Measurements from ENCODE around the gene CACFD1.

The CACFD1 gene

DNA sequence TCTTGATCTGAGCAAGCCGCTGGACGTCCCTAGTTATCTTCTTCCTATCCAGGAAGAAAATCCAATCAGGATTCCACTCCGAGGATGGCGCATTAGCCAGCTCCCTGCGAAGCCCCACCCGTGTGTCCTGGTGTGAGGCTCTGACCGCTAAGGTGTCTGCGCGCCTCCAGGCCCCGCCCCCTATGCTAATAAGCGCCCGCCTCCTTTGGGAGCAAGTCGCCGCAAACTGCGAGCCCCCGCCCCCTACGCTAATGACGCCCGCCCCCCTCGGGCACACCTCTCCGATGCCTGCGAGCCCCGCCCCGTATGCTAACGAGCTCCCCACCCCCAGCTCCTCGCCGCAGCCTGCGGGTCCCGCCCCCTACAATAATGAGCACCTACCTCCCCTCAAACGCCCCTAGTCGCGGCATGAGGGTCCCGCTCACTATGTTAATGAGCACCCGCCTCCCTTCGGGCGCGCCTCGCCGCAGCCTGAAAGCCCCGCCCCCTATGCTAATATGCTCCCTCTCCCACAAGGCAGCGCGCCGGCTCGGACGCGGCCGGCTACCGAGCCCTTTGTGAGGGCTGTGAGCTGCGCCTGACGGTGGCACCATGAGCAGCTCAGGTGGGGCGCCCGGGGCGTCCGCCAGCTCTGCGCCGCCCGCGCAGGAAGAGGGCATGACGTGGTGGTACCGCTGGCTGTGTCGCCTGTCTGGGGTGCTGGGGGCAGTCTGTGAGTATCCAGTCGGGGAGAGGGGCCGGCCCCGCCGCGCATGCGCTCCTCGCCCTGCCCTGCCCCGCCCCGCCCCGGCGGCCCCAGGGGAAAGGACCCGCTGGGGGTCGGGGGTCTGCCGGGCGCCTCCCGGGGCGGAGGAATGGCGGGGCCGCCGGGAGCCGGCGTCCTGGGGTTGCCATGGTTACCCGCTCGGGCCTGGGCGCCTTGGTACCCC, at the start of gene CACFD1:
Gene CACFD1, plus strand, starts transcription at position 503 of the 929 bp plus-strand sequence. Its CDS starts 89 bp downstream, at position 592.
- DNase-seq (ENCODE audit: low spot score): peak; percentile 96

DNA sequence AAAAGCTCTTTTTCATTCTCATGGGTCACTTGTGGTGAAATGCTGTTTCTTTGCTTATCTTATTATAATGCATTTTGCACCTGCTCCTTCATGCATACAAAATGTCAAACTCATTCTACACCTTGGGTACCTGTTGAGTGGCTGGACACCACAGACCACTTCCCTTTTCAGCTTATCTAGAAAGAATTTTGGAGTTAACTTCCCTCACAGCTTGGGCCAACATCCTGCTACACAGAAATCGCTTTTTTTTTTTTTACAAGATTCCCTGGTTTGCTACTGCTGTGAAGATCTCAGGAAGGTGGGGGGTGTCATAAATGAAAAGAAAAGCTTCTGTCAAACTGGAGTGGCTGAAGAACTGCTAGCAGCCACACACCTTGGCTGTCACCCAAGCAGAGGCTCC, 44.6 kb upstream of the CACFD1 start:
- DNase-seq (ENCODE audit: low spot score): no peak

DNA sequence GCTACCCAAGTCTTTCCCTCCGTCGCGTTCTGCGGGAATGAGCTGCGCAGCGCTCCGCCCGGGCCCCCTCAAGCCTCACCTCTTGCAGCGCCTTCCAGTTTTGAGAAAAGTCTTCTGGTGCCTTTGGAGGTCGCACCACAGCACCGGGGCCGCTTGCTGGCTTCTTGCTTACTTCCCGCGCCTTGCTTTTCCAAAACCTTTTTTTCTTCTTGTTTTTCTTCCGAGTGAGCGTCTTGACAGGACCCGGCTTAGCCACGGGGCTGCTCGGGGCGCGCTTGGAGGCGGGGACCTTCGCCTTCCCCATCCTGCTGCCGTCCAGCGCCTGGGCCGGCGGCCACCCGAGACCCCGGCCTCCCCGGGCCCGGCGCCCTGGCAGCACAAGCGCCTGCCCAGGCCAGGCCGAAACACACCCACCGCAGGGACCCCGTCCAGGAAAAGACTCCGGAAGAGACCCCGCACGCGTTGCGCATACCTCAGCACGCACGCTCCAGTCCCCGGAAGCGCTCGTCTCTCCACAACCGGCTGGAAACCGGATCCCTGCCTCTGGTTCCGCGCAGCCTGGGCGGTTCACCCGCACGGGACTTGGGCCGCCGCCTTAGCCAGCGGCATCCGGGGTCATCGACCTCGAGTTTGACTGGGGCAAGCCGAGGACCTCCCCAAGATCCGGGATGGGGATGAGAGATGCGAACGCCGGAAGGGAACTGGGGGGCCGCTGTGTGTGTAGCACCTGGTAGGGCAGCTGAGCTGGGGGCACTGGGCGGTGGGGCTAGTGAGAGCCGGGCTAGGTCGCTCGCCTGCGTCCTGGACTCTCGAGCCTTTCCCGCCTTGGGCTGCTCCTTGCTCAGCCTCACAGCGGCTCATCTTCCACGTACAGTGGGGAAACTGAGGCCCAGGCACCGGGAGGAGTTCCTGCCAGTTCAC, 42.0 kb upstream of the CACFD1 start, which contains the start of gene REXO4:
Gene REXO4, minus strand, starts transcription at position 470 of the 921 bp plus-strand sequence. Its CDS starts 166 bp downstream, at position 304.
- peak; percentile 71 for DNase-seq (ENCODE audit: low spot score)

DNA sequence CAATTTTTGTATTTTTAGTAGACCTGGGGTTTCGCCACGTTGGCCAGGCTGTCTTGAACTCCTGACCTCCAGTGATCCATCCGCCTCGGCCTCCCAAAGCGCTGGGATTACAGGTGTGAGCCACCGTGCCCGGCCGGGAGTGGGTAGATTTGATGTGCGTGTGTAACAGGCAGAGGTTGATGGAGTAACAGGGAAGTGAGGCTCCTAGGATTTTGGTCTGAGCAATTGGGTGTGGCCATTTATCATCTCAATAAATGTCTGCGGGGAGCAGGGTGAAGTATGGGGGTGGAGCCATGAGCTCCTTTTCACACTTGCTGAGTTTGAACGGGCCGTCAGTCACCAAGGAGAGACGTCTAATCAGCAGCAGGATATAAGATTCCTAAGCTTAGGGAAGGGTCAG, 40.8 kb upstream of the CACFD1 start:
- no peak for DNase-seq (ENCODE audit: low spot score)

DNA sequence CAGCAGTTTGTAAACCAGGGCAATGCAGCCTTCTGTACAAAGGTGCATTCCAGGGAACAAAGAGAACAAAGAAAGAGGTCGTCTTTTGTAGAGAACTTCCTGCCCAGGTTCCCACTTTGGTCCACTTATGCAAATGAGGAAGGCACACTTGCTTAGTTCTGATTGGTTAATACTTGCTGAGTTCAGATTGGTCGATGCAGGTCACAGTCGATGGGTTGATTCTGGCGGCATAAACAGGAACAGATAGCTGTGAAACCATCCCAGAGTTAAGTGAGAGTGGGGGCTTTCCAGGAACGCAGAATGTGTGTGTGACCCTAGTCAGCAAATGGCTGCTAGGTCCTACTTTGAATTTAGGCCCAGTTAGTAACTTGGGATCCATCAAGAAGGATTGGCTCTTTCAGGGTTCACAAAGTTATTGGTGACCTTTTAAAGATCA, 39.4 kb upstream of the CACFD1 start:
- DNase-seq (ENCODE audit: low spot score): no peak

DNA sequence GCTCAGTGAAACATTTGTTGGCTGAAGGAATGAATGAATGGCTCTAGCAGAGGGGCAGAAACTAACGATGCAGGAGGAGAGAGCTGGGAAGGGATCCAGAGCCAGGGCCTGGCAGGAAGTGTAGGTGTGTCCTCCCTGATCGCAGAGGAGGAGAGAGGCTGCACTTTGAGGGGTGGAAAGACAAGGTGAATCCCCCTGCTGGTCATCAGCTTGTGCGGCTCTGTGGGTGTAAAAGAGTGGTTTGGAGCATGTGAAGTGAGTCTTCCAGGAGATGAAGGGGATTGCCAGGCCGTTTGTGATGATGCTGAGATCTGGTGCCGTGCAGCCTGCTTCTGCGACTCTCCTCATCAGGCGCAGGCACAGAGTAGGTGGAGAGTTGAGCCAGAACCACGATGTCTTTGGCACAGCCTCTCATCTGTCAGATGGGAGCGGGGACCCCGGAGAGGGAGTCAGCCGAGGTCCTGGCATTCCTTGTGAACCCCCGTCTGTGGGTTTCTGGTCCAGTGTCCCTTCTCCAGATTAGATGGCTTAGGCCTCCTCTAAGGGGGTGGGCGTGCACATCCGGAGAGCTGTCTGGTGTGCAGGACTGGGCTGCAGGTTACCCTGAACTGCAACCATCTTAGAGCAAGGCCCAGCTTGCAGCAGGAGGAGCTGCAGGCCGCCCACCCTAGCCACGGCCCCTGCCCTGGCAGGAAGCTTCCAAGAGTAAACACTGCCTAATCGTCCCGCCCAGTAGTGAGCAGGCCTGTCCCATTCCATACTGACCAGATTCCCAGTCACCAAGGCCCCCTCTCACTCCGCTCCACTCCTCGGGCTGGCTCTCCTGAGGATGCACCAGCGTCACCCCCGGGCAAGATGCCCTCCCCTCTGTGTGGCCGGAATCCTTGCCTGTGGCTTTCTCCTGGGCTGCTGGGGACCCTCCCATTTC, 37.9 kb upstream of the CACFD1 start, which contains the start of gene ADAMTS13:
Gene ADAMTS13, plus strand, starts transcription at position 753 of the 928 bp plus-strand sequence. Its CDS starts 77 bp downstream, at position 830.
- no peak for DNase-seq (ENCODE audit: low spot score)

DNA sequence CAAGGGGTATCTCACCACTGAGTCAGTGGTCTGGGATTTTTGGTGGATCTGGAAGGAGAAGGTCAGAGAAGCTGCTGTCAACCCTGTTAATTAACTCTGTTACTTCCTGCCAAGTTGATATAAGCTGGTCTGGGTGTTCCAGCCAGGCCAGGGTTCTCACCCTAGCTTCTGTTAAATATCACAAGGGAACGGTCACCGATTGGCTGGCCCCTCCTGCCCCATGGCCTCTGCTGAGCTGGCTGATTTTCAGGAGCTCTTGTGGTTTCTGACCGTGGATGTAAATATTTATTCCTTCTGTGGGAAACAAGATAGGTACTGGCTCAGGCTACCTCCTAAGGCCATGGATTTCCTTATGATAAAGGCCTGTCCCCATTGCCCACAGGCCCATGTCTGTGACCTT, 36.6 kb upstream of the CACFD1 start:
- no peak for DNase-seq (ENCODE audit: low spot score)

DNA sequence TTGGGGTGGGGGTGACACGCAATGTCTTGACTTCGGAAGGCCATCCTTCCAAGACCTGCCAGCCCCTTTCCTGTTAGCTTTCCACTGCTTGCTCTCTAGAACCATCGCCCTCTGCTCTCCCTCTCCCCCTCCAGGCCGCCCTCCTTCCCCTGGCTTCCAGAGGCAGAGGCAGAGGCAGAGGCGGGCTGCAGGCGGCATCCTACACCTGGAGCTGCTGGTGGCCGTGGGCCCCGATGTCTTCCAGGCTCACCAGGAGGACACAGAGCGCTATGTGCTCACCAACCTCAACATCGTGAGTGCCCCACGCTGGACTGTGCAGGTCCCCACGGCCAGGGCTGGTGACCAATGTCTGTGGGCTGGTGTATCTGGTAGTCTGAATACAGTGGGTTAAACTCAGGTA, 35.6 kb upstream of the CACFD1 start:
- no peak for DNase-seq (ENCODE audit: low spot score)

DNA sequence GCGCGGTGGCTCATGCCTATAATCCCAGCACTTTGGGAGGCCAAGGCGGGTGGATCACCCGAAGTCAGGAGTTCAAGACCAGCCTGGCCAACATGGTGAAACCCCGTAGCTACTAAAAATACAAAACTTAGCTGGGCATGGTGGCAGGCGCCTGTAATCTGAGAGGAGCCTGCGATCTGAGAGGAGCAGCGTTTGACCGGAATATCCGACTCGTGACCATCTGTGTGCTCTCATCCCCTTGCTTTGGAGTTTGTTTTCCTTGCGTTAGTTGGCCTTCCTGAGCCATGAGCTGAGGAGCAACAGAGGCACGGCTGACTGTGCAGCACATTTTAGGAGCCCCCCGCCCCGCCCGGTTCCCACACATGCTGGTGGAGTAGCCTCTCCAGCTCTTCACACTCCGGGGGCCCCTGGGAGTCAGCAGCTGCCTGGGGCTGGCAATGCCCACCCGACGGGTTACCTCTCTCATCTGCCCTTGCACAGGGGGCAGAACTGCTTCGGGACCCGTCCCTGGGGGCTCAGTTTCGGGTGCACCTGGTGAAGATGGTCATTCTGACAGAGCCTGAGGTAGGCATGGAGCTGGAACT, 34.6 kb upstream of the CACFD1 start:
- no peak for DNase-seq (ENCODE audit: low spot score)

DNA sequence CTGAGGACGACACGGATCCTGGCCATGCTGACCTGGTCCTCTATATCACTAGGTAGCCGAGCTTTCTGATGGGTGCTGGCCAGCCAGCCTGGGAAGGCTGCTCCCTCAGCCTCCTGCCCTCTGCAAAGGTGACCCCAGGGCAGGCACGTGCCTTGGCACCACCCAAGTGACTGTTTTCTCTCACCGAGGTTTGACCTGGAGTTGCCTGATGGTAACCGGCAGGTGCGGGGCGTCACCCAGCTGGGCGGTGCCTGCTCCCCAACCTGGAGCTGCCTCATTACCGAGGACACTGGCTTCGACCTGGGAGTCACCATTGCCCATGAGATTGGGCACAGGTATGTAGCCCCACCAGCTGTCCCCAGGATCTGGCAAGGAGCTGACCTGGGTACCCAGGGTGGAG, 33.8 kb upstream of the CACFD1 start:
- DNase-seq (ENCODE audit: low spot score): no peak

DNA sequence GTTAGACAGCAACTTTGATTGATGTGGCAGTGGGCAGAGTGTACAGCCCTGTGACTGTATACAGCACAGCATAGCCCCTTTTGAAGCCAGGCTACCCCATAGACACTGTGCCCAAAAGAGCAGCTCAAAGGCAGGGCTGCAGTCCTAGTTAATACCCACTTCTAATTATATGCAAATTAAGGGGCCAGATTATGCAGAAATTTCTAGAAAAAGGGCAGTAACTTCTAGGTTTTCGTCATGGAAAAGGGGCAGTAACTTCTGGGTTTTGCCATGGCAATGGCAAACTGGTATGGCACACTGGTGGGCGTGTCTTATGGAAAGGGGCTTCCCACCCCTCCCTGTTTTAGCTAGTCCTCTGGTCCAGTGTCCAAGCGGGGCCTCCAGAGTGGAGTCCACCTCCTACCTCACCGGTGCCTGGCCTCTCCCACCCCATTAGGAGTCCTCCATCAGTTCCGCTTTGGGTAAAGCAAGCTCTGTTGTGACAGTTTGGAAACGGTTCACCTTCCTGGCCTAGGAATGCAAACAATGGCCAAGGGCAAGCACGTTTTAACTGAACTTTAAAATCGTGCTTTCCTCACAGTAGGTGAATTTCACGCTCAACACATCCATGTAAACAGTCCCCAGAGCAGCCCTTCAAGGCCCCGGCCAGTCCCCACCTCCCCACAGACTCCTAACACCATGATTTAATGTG, 32.0 kb upstream of the CACFD1 start:
- no peak for DNase-seq (ENCODE audit: low spot score)

DNA sequence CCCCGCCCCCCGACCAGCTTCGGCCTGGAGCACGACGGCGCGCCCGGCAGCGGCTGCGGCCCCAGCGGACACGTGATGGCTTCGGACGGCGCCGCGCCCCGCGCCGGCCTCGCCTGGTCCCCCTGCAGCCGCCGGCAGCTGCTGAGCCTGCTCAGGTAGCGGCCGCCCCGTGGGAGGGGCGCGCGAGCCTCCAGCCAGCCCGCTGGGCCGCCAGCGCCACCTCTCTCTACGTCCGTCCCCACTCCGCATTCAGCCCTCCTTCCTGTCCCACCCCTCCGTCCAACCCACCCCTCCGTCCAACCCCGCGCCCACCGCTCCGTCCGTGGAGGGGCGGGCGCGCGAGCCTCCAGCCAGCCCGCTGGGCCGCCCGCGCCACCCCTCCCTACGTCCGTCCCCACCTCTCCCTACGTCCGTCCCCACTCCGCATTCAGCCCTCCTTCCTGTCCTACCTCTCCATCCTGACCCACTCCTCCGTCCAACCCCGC, 31.1 kb upstream of the CACFD1 start:
- no peak for DNase-seq (ENCODE audit: low spot score)

DNA sequence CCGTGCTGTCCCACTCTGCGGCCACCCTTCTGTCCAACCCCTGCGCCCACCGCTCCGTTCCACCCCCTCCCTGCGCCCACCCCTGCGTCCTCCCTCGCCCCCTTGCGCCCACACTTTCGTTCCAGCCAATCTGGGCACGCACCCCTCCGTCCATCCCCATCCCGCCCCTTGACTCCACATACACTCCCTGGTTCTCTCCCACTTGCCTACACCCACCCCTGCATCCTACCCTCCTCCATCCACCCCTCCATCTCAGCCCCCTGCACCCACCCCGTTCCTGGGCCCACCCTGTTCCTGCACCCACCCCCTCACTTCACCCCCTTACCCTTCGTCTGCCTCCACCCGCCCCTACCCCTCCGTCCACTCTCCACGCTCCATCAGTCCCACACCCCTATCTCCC, 30.6 kb upstream of the CACFD1 start:
- no peak for DNase-seq (ENCODE audit: low spot score)

DNA sequence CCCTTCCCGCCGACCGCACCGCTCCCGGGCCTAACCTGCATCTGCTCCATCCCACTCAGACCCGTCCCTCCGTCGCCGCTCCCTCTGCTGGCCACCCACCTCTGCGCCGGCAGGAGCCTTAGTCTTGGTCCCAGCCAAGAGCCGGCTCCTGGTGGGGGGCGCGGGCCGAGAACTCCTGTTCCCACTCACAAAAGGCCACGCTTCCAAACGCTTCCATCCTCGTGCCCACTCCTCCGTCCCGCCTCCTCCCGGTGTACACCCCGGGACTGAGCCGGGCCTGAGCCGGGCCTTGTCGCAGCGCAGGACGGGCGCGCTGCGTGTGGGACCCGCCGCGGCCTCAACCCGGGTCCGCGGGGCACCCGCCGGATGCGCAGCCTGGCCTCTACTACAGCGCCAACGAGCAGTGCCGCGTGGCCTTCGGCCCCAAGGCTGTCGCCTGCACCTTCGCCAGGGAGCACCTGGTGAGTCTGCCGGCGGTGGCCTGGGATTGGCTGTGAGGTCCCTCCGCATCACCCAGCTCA, 30.1 kb upstream of the CACFD1 start:
- no peak for DNase-seq (ENCODE audit: low spot score)

DNA sequence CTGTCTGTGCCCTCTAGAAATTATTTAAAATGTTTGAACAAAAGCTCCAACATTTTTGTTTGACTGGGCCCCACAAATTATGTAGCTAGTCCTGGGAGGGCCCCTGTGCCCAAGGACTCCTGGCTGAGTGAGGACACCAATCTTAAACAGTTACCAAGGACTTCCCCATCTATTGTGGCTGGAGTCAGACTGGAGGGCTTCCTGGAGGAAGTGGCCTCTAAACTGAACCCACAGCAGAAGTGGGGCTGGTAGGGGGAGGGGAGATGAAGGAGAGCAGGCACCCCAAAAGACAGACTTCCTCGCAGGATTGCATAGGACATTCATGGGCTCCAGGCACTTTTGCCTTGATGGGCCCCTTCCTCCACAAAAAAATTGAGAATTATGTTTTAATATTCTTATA, 29.5 kb upstream of the CACFD1 start:
- DNase-seq (ENCODE audit: low spot score): no peak

DNA sequence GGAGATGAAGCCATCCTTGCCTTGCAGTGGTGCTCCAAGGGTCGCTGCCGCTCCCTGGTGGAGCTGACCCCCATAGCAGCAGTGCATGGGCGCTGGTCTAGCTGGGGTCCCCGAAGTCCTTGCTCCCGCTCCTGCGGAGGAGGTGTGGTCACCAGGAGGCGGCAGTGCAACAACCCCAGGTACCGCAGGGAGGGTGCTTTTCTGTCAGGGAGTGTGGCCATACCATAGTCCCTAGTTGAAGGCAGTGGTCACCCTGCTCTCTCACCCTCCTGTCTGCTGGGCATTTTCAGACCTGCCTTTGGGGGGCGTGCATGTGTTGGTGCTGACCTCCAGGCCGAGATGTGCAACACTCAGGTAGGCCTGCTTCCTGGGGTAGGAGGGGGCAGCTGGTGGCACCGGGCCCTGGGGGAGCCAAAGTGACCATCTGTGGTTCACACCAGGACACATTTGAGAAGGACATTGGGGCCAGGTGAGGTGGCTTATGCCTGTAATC, 26.4 kb upstream of the CACFD1 start:
- no peak for DNase-seq (ENCODE audit: low spot score)

DNA sequence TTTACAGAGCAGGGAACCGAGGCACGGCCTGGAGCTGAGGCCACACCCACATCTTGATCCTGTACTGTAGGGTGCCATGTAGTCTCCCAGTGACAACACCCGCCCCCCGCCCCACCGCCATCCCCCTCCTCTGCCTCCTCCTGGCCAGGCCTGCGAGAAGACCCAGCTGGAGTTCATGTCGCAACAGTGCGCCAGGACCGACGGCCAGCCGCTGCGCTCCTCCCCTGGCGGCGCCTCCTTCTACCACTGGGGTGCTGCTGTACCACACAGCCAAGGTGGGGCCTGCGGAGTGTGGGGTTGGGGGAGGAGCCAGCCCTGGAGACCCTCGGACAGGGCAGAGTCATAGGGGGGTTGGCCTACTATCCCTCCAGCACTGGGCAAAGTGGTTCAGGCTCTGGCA, 23.1 kb upstream of the CACFD1 start:
- no peak for DNase-seq (ENCODE audit: low spot score)

DNA sequence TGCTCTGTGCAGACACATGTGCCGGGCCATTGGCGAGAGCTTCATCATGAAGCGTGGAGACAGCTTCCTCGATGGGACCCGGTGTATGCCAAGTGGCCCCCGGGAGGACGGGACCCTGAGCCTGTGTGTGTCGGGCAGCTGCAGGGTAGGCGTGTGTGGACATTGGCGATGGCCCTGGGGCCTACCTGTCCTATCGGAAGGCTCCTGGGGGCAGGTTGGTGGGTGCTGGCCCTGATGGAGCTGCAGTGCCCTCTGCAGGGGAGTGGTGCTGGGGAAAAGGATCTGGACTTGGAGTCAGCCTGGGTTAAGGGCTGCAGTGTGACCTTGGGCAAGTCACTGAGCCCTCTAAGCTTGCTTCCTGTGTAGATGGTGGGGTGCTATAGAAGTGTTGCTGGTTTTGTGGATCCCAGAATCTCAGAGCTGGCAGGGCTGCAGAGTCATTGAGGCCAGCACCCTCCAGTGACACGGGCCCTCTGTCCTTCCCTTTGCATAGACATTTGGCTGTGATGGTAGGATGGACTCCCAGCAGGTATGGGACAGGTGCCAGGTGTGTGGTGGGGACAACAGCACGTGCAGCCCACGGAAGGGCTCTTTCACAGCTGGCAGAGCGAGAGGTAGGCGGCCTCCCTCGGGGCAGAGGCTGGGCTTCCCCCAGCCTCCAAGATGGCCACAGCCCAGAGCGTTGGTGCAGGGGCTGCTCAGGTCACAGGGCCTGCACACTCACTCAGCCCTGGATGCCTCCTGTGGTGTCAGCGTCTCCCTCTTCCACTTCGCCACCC, 21.8 kb upstream of the CACFD1 start:
- no peak for DNase-seq (ENCODE audit: low spot score)

DNA sequence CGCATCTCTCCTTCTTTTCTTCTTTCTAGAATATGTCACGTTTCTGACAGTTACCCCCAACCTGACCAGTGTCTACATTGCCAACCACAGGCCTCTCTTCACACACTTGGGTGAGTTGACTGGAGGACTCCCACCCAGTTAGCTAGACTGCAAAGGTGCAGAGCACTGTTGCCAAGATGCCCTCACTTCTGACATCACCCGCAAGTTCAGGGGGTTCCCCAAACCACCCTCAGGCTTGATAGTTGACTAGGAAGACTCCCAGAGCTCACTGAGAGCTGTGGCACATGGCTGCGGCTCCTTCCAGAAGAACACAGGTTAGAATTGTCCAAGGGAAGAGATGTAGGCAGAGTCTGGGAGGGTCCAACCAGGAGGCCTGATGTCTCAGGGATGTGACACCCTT, 20.4 kb upstream of the CACFD1 start:
- no peak for DNase-seq (ENCODE audit: low spot score)

Data from globus pallidus (tissue), 1 donor.